ENCODE results near the gene PDE8A.
A peak's percentile ranks its signal among the peaks of the same experiment; 100 is the strongest.

The PDE8A gene

DNA sequence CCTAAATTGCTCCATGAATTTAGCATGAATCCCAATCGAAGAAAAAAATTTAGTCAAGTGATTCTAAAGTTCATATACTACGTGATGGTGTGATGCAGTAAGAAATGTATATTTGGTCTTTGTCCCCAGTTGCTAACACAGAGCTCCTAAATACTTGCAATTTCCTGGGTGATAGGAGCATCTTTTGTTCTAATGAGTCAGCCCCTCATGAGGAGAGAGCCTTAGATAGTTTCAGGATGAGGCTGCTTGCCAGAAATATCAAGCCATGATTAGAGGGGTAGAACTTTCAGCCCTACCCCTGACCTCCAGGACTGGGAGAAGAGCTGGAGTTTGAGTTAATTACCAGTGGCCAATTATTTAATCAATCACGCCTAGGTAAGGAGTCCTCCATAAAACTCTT, 170.2 kb downstream of the PDE8A start:
- TF ChIP-seq, protein P1, sequence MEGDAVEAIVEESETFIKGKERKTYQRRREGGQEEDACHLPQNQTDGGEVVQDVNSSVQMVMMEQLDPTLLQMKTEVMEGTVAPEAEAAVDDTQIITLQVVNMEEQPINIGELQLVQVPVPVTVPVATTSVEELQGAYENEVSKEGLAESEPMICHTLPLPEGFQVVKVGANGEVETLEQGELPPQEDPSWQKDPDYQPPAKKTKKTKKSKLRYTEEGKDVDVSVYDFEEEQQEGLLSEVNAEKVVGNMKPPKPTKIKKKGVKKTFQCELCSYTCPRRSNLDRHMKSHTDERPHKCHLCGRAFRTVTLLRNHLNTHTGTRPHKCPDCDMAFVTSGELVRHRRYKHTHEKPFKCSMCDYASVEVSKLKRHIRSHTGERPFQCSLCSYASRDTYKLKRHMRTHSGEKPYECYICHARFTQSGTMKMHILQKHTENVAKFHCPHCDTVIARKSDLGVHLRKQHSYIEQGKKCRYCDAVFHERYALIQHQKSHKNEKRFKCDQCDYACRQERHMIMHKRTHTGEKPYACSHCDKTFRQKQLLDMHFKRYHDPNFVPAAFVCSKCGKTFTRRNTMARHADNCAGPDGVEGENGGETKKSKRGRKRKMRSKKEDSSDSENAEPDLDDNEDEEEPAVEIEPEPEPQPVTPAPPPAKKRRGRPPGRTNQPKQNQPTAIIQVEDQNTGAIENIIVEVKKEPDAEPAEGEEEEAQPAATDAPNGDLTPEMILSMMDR (conservative IDR thresholded peaks at IDR 0.05) = no peak
- H3K27ac ChIP-seq = no peak overlapping the region

DNA sequence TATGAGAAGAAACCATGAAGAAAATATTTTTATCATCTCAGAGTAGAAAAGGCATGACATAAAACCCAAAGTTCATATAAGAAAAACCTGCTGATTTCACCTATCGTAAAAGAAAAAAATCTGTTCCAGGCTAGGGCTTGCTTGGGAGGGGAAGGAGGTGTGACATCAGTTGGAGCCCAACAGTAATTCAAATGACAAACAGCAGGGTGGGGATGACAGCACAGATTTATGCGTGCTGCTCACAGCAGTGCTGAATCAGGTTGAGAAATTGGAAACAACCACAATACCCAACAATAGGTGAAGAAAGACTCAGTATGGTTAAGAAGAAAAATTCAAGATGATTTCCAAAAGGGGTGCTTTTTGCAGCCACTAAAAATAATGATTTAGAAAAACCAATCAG, 172.4 kb downstream of the PDE8A start:
- no peak overlapping the region for H3K27ac ChIP-seq
- TF ChIP-seq, protein P1 (conservative IDR thresholded peaks at IDR 0.05) = no peak

DNA sequence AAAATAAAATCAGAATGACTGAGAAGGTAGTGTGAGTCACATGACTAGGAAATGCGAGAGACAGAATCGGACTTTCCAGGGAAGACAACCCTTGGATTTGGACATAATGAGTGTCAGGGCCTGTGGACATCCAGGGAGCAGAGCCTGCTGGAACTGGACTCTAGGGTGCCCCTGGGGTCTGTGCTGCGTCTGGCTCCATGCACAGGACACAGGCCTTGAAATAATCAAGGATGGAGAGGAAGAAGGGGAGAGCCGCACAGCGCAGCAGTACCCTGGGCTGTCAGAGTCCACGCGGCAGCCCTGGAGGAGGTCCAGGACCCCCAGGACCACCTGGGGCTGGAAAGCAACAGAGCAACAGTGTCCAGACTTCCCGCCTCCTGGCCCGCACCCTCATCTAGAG, 173.7 kb downstream of the PDE8A start:
- no peak overlapping the region for H3K27ac ChIP-seq
- TF ChIP-seq, protein P1 (conservative IDR thresholded peaks at IDR 0.05) = no peak

DNA sequence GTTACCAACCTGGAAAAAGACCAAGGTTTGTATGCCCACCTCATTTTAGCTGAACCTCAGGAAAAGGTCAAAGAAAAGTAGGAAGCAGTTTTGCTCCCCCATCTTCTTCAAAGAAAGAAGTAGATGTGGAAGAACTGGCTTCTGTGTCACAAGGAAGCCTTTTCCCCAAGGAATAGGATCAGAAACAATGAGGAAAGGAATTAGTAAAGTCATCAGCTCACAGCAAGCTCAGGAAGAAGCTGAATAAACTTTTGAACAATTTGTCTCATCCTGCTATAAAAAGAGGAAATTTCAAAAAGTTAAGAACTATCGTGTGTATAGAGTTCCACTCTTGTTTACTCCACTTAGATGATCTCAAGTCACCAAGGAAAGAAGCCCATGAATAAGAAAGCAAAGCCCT, 174.2 kb downstream of the PDE8A start:
- TF ChIP-seq, protein P1 (conservative IDR thresholded peaks at IDR 0.05) = no peak
- H3K27ac ChIP-seq = no peak overlapping the region

DNA sequence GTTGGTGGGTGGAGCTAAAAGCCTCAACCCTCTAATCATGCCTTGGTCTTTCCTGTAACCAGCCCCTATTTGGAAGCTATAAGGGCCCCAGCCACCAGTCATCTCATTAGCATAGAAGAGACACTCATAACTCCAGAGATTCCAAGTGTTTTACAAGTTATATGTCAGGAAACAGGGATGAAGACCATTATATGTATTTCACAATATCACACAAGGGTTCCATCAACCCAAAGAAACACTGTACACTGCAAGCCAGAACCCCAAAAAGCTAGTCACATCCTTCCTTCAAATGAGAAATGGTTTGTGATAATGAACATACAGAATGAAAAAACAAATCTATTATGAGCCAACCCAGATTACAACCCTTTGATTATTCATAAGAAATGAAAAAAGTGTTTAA, 175.7 kb downstream of the PDE8A start:
- TF ChIP-seq, protein P1 (conservative IDR thresholded peaks at IDR 0.05) = no peak
- H3K27ac ChIP-seq = no peak overlapping the region

DNA sequence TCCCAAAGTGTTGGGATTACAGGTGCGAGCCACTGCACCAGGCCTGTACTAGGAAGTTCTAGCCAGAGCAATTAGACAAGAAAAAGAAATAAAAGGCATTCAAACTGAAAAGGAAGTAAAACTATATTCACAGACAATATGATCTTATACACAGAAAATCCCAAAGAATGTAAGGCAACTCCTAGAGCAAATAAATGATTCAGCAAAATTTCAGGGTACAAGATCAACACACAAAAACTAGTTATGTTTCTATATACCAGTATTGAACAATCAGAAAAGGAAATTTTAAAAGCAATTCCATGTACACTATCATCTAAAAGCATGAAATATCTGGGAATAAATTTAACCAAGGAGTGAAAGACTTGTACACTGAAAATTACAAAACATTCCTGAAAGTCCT, 180.6 kb downstream of the PDE8A start:
- TF ChIP-seq, protein P1 (conservative IDR thresholded peaks at IDR 0.05) = no peak
- H3K27ac ChIP-seq = no peak overlapping the region

DNA sequence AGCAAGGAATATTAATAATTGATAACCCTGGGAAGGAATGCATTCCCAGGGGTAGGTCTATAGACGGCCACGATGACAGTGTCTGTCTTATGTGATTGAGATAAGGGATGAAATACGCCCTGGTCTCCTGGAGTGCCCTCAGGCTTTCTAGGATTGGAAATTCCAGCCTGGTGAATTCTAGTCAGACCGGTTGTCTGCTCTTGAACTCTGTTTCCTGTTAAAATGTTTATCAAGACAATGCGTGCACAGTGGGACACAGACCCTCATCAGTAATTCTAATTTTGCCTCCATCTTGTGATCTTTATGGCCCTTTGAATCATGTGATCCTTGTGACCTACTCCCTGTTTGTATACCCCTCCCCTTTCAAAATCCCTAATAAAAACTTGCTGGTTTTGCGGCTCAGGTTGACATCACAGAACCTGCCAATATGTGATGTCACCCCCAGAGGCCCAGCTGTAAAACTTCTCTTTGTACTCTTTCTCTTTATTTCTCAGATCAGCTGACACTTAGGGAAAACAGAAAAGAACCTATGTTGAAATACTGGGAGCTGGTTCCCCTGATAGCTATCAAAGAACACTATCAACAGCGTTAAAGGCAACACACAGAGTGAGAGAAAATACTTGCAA, 183.3 kb downstream of the PDE8A start:
- TF ChIP-seq, protein P1 (conservative IDR thresholded peaks at IDR 0.05) = no peak
- H3K27ac ChIP-seq = peak overlapping the region; percentile 52
